Measurements from ENCODE around the gene TIA1. TPM values are rescaled to one million over a fixed set of nuclear protein-coding genes. Genes with fewer than 3 reads are reported as not detected.
"Not testable (repeated sequence)": the region's sequence is repeated elsewhere in the genome, so short reads cannot be mapped to it uniquely, and the experiment has no call there.

The TIA1 gene
- total RNA-seq, 2 donors from 2014 or later = 49.4 to 51.6 TPM

GRCh38 chr2:70181363-70181956 lies 67.0 kb downstream of the TIA1 start:
- no peak for ATAC-seq

GRCh38 chr2:70173520-70173919 lies 74.9 kb downstream of the TIA1 start:
- DNase-seq = no peak
- intact Hi-C loops (cut with DNase I) = no loop called here
- no peak for ATAC-seq

More at GRCh38 chr2:70181363-70181956, 67.0 kb downstream of the TIA1 start:
- DNase-seq = no peak
- intact Hi-C loops (cut with DNase I) = no loop called here

DNA sequence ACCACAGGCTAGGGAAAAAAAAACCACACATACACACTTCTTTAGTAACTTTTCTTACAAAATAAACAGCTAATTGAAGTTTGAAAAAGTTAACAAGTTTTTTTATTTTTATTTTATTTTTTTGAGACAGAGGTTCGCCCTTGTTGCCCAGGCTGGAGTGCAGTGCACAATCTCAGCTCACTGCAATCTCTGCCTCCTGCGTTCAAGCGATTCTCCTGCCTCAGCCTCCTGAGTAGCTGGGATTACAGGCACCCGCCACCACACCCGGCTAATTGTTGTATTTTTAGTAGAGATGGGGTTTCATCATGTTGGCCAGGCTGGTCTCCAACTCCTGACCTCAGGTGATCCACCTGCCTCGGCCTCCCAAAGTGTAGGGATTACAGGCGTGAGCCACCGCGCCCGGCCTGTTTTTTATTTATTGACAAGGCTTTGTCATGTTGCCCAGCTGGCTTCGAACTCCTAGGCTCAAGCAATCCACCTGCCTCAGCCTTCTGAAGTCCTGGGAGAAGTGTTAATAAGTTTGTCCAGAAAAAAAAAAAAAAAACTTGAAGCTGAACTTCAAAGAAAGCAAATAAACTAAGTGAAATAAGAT lies 78.7 kb downstream of the TIA1 start:
- ATAC-seq; intact Hi-C loops (cut with DNase I); DNase-seq: not testable (repeated sequence)

- ATAC-seq = no peak
Observed at GRCh38 chr2:70161069-70161534, 87.3 kb downstream of the TIA1 start.

GRCh38 chr2:70160545-70160944 lies 87.9 kb downstream of the TIA1 start:
- intact Hi-C loops (cut with DNase I) = no loop called here

More at GRCh38 chr2:70161069-70161534, 87.3 kb downstream of the TIA1 start:
- intact Hi-C loops (cut with DNase I) = no loop called here
- no peak for DNase-seq

More at GRCh38 chr2:70160545-70160944, 87.9 kb downstream of the TIA1 start:
- ATAC-seq = no peak
- no peak for DNase-seq

Small RNA genes within 50 kb of the gene (microRNA-seq; reads per million reads assigned to microRNA genes)
- 0 reads per million in 2 donors for gene MIR1285-2

Other genes with a start within 250 kb of the TIA1 start
- gene PCBP1, start 161.2 kb downstream of the TIA1 start, total RNA-seq = 100 to 1,000 TPM; 230 to 248 TPM
- 10 to 100 TPM; 10.9 to 14.4 TPM for gene C2orf42, start 57.6 kb downstream of the TIA1 start, total RNA-seq
- 10 to 100 TPM; 57.9 to 82.0 TPM for gene PCYOX1, start 9.5 kb upstream of the TIA1 start, total RNA-seq
- 100 to 1,000 TPM; 133 to 146 TPM for gene SNRPG, start 45.1 kb upstream of the TIA1 start, total RNA-seq
- gene FAM136A, start 53.4 kb upstream of the TIA1 start, total RNA-seq = 10 to 100 TPM; 25.3 to 28.9 TPM

Data from left cardiac atrium (tissue), 4 donors.